GM19099 (cell line): ENCODE results near the gene GSE1.

Experiments used
- POLR2A ChIP-seq: IDR thresholded peaks from 3 replicates; pipeline ENCODE4 v1.6.1; 2011; ENCODE audit warnings: low read depth; ENCODE audit not compliant: insufficient read length; ENCODE audit errors: extremely low read depth

The GSE1 gene

DNA sequence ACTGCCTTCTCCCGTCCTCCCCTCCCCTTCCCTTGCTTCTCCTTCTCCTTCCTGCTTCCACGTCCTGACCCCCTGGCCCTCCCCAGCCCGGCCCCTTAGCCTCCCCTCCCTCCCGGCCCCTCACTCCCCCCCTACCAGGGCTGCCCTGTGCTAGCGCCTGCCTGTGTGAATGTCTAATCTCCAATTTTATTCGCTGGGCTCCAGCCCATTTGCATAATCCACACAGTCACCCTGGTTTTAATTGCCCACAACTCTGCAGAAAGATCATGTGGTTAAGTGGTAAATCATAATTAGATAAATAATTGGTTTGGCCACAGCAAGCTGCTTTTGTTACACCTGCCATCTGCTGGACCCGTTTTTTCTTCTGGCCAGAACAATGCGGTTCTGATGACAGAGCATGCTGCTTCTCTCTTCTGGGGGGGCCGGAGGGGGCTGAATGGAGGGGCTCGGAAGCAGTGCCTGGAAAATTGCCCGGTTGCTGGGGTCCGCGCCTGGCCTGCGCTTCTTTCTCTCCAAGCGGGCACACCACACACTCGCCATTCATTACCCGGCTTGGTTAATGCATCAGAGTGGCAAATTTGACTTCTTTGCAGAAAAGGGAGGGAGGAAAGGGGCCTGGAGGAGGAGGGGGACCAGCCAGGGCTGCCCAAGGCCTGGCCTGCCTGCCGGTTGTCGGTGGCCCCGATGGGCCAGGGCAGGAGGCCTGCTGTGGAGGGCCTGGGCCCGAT lies 19.5 kb upstream of the GSE1 start:
- TF ChIP-seq POLR2A = no peak

- no peak for TF ChIP-seq POLR2A
Measured at GRCh38 chr16:85594273-85594977, 18.7 kb upstream of the GSE1 start.

GRCh38 chr16:85594978-85595661 lies 18.0 kb upstream of the GSE1 start:
- TF ChIP-seq POLR2A = no peak

DNA sequence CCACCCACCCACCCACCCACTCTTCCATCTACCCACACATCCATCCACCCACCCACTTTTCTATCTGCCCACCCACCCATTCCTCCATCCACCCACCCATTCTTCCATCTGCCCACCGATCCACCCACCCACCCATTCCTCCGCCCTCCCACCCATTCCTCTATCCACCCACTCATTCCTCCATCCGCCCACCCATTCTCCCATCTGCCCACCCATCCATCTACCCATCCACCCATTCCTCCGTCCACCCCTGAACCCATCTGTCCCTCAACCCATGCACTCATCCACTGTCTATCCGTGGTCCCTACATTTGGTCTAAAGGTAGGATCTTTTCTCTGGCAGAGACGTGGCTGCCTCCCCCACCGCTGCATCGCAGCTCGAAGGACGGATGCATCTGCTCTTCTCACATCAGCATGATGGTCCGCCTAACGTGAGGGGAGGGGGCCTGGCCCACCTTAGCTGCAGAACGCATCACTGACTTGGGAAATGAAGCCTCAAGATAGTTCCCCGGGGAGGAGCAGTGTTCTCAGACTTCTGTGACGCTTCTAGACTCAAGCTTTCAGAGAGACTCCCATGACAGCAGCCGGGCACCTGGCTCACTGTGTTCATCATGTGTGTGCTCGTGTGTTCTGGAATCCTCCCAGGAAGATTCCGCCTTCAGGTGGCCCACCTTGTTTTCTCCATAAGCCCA lies 17.2 kb upstream of the GSE1 start:
- no peak for TF ChIP-seq POLR2A

DNA sequence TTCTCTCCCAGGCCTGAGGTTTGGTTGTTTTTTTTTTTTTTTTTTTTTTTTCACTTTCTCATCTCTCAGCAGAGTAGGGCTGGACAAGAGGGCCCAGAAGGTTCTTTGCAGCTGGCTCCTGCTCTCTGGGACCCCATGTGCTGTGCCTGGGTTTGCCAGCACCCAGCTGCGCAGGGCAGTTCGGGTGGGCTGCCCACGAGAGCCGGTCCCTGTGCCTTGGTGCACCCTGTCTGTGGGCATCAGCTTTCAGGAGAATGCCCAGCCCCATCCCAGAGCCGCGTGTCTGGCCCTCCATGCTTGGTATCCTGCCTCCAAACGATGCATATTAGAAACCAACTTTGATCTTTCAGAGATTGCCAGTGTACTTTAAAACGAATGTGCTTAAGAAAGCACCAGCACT lies 15.0 kb upstream of the GSE1 start:
- TF ChIP-seq POLR2A = no peak

GRCh38 chr16:85600078-85600477 lies 13.0 kb upstream of the GSE1 start:
- no peak for TF ChIP-seq POLR2A

DNA sequence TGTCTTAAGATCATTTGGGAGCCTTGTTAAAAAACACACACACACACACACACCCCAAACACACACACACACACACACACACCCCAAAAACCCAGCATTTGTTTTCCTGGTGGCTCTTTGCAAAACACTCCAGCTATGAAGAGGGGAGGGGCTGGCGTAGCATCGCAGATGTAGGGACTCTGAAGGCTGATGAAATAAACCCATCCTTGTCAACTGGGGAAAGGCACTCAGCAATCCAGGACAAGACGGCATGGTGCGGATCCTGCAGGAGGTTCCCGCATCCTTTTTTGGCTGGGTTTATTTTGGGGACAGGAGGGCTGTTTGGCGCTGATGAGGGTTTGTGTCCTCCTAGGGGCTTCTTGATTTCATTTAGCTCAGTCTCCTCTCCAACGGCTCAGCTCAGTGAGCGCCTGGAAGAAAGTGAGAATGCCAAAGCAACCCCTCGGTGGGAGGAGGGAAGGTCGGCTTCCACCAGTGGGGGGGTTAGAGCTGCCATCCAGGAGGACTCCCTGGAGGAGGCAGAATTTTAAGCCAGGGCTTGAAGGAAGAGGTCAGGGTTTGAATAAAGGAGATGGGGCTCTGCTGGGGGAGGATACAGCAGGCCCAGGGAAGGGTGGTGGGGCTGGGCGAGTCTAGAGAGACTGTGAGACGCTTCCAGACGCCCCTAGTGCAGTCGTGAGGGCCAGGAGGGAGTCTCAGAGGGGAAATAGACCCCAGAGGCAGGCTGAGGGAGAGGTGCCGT lies 12.4 kb upstream of the GSE1 start:
- TF ChIP-seq POLR2A = no peak

DNA sequence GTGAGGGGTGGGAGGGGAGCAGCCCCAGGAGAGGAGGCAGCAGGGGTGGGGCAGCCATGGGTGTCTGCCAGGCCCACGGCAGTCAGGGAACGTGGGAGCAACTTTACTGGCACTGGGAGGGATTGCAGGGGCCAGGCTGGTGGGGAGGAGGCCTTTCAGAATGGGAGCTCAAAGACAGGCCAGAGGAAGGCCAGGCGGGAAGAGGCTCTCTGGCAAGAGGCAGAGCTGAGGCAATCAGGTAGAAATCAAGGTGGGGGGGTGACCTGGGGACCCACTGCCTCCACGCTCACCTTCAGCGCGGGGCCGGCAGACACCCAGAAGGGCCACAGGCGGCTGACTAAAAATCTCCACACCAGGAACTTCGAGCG lies 11.9 kb upstream of the GSE1 start:
- TF ChIP-seq POLR2A = no peak

GRCh38 chr16:85601730-85602401 lies 11.3 kb upstream of the GSE1 start:
- no peak for TF ChIP-seq POLR2A

- no peak for TF ChIP-seq POLR2A
Measured at GRCh38 chr16:85602402-85603202, 10.5 kb upstream of the GSE1 start.

- TF ChIP-seq POLR2A = no peak
Measured at GRCh38 chr16:85603203-85603755, 9.8 kb upstream of the GSE1 start.

GRCh38 chr16:85604145-85604705 lies 8.9 kb upstream of the GSE1 start:
- no peak for TF ChIP-seq POLR2A
